DND-41 (cell line): ENCODE results near the gene TADA2A.
"Not testable (repeated sequence)": the region's sequence is repeated elsewhere in the genome, so short reads cannot be mapped to it uniquely, and the experiment has no call there.

ENCODE experiments used
- ATAC-seq: fragments of 200-7000 bp; cut with Tn5 transposase; 3 replicates; pipeline ENCODE4 v1.9.1; 2021; ENCODE audit warnings: low read depth; ENCODE audit not compliant: insufficient read depth
- DNase-seq: peaks from one replicate; pipeline ENCODE4 v3.0.0-alpha.2; 2020
- H2AFZ ChIP-seq: 2 replicates; pipeline ENCODE4 v1.6.0; 2012; ENCODE audit warnings: low read depth, low read length
- H3K27ac ChIP-seq: 2 replicates; pipeline ENCODE4 v1.5.1; 2012; ENCODE audit warnings: low read length, inconsistent platforms
- H3K27me3 ChIP-seq: fragments of 200-600 bp; sonication (generic); 2 replicates; pipeline ENCODE4 v1.6.0; 2012; ENCODE audit warnings: low read length, mild to moderate bottlenecking, inconsistent platforms; ENCODE audit not compliant: insufficient read depth, poor library complexity
- H3K36me3 ChIP-seq: 2 replicates; pipeline ENCODE4 v1.5.1; 2012; ENCODE audit warnings: low read length, inconsistent platforms; ENCODE audit not compliant: insufficient read depth
- H3K4me1 ChIP-seq: 2 replicates; pipeline ENCODE4 v1.5.1; 2012; ENCODE audit warnings: mild to moderate bottlenecking, low read length; ENCODE audit not compliant: insufficient read depth
- H3K4me2 ChIP-seq: 2 replicates; pipeline ENCODE4 v1.6.0; 2012; ENCODE audit warnings: mild to moderate bottlenecking, moderate library complexity, low read length, inconsistent platforms; ENCODE audit not compliant: insufficient read depth
- H3K4me3 ChIP-seq, 2 experiments: fragments of 200-600 bp in 1 of 2; shearing (Covaris generic) in 1 of 2; 2 replicates each; pipeline ENCODE4 v1.5.1; 2012 to 2016; ENCODE audit warnings: inconsistent platforms in 2 of 2, low read length in 2 of 2, mild to moderate bottlenecking in 2 of 2, low read depth in 1 of 2, moderate library complexity in 1 of 2
- H3K79me2 ChIP-seq: 2 replicates; pipeline ENCODE4 v1.6.0; 2012; ENCODE audit warnings: low read length, inconsistent platforms; ENCODE audit not compliant: insufficient read depth
- H3K9ac ChIP-seq: 2 replicates; pipeline ENCODE4 v1.6.0; 2012; ENCODE audit warnings: low read depth, mild to moderate bottlenecking, inconsistent platforms, low read length, moderate library complexity
- H3K9me3 ChIP-seq: 2 replicates; pipeline ENCODE4 v1.5.1; 2012; ENCODE audit warnings: low read length, moderate library complexity, mild to moderate bottlenecking, inconsistent platforms; ENCODE audit not compliant: insufficient read depth, severe bottlenecking
- H4K20me1 ChIP-seq: 2 replicates; pipeline ENCODE4 v1.6.0; 2012; ENCODE audit warnings: low read length; ENCODE audit not compliant: insufficient read depth
- EZH2 ChIP-seq: IDR thresholded peaks from 3 replicates; pipeline ENCODE4 v1.6.1; 2012; ENCODE audit warnings: borderline replicate concordance, low read depth, mild to moderate bottlenecking, moderate library complexity, low read length, inconsistent platforms; ENCODE audit not compliant: severe bottlenecking
- TF ChIP-seq, protein P1 (sequence below): IDR thresholded peaks from 2 replicates; pipeline ENCODE4 v1.5.1; 2012; ENCODE audit warnings: borderline replicate concordance, low read length, moderate library complexity, mild to moderate bottlenecking; ENCODE audit not compliant: poor library complexity, severe bottlenecking; ENCODE audit errors: extremely low read depth

The TADA2A gene

DNA sequence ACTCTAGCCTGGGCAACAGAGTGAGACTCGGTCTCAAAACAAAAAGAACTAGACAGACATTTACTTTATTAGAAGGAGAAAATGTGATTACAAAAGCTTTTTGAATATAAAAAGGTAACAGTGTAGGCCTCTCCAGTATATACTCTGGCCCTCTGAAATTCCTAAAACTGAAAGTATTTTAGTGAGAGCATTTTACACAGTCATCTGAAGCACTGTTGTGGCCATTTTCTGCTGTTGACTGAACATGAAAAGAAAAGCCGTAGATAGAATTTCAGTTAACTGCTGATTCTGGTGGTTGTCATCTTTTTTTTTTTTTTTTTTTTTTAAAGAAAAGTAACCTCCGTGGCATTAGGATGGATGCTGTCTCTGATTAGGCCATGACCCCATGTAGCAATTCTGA, 98.6 kb downstream of the TADA2A start:
- Histone ChIP-seq H3K27ac (no peak overlapping the region), H4K20me1 (peaks cover 10% of the 10 kb centered on the region; the same call in 1 of the 2 replicates), H3K36me3 (no peaks in the 10 kb centered on the region), H3K4me3 (no peak overlapping the region), H3K9me3 (no peaks in the 10 kb centered on the region), H3K4me2 (no peak overlapping the region), H2AFZ (no peak overlapping the region), H3K27me3 (no peaks in the 10 kb centered on the region), H3K9ac (no peak overlapping the region), H3K79me2 (peaks cover 34% of the 10 kb centered on the region; the same call in 1 of the 2 replicates), H3K4me1 (no peaks in the 10 kb centered on the region)
- peak; percentile 46; the same call in 1 of the 3 replicates for ATAC-seq
- DNase-seq, result no peak
- TF ChIP-seq EZH2, result no peak
- TF ChIP-seq, protein P1, sequence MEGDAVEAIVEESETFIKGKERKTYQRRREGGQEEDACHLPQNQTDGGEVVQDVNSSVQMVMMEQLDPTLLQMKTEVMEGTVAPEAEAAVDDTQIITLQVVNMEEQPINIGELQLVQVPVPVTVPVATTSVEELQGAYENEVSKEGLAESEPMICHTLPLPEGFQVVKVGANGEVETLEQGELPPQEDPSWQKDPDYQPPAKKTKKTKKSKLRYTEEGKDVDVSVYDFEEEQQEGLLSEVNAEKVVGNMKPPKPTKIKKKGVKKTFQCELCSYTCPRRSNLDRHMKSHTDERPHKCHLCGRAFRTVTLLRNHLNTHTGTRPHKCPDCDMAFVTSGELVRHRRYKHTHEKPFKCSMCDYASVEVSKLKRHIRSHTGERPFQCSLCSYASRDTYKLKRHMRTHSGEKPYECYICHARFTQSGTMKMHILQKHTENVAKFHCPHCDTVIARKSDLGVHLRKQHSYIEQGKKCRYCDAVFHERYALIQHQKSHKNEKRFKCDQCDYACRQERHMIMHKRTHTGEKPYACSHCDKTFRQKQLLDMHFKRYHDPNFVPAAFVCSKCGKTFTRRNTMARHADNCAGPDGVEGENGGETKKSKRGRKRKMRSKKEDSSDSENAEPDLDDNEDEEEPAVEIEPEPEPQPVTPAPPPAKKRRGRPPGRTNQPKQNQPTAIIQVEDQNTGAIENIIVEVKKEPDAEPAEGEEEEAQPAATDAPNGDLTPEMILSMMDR, result no peak

DNA sequence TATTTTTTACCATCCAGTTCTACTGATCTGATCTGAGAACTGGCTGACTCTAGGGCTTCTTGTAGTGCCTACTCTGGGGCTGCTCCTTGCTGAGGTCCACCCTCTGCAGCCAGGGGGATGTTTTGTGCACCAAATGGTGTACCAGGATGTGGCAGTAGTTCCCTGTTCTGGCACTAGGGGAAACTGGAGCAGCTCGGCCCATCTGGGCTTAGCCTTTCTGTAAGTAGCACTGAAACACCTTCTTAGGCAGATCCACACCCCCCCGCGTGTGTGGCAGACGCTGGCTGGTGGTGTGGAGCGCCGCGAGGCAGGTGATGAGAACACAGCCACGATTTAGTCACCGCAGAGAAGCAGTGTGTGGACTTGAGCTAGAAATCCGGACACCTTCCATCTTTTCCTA, 100.0 kb downstream of the TADA2A start:
- TF ChIP-seq, protein P1, result peak; percentile 61
- no peak for TF ChIP-seq EZH2
- H3K9me3 ChIP-seq, result no peaks in the 10 kb centered on the region
- no peak overlapping the region for H3K4me3 ChIP-seq
- H3K27ac ChIP-seq, result no peak overlapping the region
- H2AFZ ChIP-seq, result no peak overlapping the region
- H3K36me3 ChIP-seq, result no peaks in the 10 kb centered on the region
- ATAC-seq (peak; percentile 90), DNase-seq (peak; percentile 46)
- H3K4me2 ChIP-seq, result no peak overlapping the region
- peaks cover 13% of the 10 kb centered on the region; the same call in 1 of the 2 replicates for H4K20me1 ChIP-seq
- H3K27me3 ChIP-seq, result no peaks in the 10 kb centered on the region
- H3K4me1 ChIP-seq, result no peaks in the 10 kb centered on the region
- H3K9ac ChIP-seq, result no peak overlapping the region
- peaks cover 33% of the 10 kb centered on the region; the same call in 1 of the 2 replicates for H3K79me2 ChIP-seq

DNA sequence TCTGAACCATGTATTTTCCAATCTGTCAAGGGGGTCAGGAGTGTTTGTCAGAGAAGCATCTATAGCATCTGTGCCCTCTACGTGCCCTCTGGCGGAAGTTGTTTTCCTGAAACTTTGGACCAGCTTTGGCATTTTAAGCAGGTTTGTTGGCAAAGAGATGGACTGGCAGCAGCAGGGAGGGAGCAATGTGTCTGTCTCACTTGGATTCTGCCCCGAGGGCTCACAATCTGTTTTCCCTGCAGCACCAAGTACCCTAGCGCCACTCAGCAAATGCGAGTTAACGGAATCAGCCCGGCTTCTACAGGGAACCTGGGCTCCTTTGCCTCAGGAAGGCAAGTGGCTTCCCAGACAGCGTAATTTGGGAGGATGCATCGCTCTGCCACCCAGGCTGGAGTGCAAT, 100.4 kb downstream of the TADA2A start:
- DNase-seq, result no peak
- Histone ChIP-seq H3K27ac (no peak overlapping the region), H3K9me3 (no peaks in the 10 kb centered on the region), H3K4me3 (no peak overlapping the region), H4K20me1 (peaks cover 14% of the 10 kb centered on the region; the same call in 1 of the 2 replicates), H3K4me2 (no peak overlapping the region), H3K27me3 (no peaks in the 10 kb centered on the region), H2AFZ (no peak overlapping the region), H3K4me1 (no peaks in the 10 kb centered on the region), H3K36me3 (peaks cover 1% of the 10 kb centered on the region), H3K79me2 (peaks cover 28% of the 10 kb centered on the region; the same call in 1 of the 2 replicates), H3K9ac (no peak overlapping the region)
- TF ChIP-seq EZH2, result no peak
- TF ChIP-seq, protein P1, result no peak
- no peak for ATAC-seq

DNA sequence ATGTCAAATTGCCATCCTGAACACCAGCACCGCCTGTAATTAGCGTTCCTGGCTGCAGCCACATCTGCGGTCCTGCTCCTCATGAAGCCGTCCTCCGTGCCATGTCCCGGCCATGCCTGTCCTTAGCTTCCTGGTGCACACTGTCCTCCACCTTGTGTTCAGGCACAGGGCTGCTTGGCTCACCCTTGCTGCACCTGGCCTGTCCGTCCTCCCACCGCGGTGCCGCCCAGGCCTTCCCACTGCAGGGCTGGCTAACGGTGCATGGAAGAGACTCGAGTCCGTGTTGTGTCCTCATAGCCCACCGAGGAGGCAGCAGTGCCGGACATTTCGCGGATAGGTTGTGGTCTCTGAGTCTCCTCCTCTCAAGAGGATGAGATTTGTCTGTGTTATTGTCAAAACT, 103.4 kb downstream of the TADA2A start:
- Histone ChIP-seq H3K27ac (no peak overlapping the region), H3K4me2 (no peak overlapping the region), H3K36me3 (peaks cover 24% of the 10 kb centered on the region), H3K9ac (no peak overlapping the region), H3K79me2 (peaks cover 15% of the 10 kb centered on the region; the same call in 1 of the 2 replicates), H2AFZ (no peak overlapping the region), H3K9me3 (no peaks in the 10 kb centered on the region), H3K4me3 (no peak overlapping the region), H3K4me1 (no peaks in the 10 kb centered on the region), H3K27me3 (no peaks in the 10 kb centered on the region), H4K20me1 (peaks cover 23% of the 10 kb centered on the region; the same call in 1 of the 2 replicates)
- TF ChIP-seq, protein P1, result no peak
- TF ChIP-seq EZH2, result no peak
- no peak for ATAC-seq
- DNase-seq, result no peak

DNA sequence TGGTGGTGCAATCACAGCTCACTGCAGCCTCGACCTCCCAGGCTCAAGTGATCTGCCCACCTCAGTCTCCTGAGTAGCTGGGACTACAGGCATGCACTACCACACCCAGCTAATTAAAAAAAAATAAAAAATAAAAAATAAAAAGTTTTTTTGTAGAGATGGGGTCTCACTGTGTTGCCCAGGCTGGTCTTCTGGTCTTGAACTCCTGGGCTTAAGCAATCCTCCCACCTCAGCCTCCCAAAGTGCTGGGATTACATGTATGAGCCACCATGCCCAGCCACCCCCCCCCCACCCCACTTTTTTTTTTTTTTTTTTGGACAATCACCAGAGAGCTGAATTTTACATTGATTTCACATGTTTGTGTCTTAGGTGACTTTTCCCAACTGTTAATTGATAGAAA, 105.0 kb downstream of the TADA2A start:
- not testable (repeated sequence) for H3K4me2 ChIP-seq, H3K27ac ChIP-seq, H3K4me3 ChIP-seq, H3K9me3 ChIP-seq, H3K27me3 ChIP-seq, H3K9ac ChIP-seq, H2AFZ ChIP-seq, DNase-seq, ATAC-seq, H3K4me1 ChIP-seq
- H4K20me1 ChIP-seq, result peaks cover 23% of the 10 kb centered on the region; the same call in 1 of the 2 replicates
- peaks cover 32% of the 10 kb centered on the region for H3K36me3 ChIP-seq
- H3K79me2 ChIP-seq, result peaks cover 14% of the 10 kb centered on the region; the same call in 1 of the 2 replicates
